Uterus (tissue), 4 donors: ENCODE measurements around the gene PRRC2A. TPM values are rescaled to one million over a fixed set of nuclear protein-coding genes. Genes with fewer than 3 reads are reported as not detected.

Source experiments
- DNase-seq, 2 donors: peaks; one replicate each; pipeline ENCODE4 v3.0.0-alpha.2; 2019 to 2020
- H3K27ac ChIP-seq, 2 donors: fragments of 200-600 bp; sonication (generic); 1 replicate in 1 of 2; 2 replicates in 1 of 2; pipeline ENCODE4 v1.5.1; 2016 to 2018
- H3K27me3 ChIP-seq, 2 donors: fragments of 200-600 bp; sonication (generic); one replicate each; pipeline ENCODE4 v1.5.1; 2018 to 2019; ENCODE audit warnings: control low read depth in 1 of 2
- H3K36me3 ChIP-seq, 2 donors: fragments of 200-600 bp; sonication (generic); one replicate each; pipeline ENCODE4 v1.5.1; 2019; ENCODE audit warnings: control low read depth in 1 of 2
- H3K4me1 ChIP-seq, 2 donors: fragments of 200-600 bp; sonication (generic); one replicate each; pipeline ENCODE4 v1.5.1; 2018 to 2019; ENCODE audit warnings: control low read depth in 1 of 2
- H3K4me3 ChIP-seq, 2 donors: fragments of 200-600 bp; sonication (generic); 1 replicate in 1 of 2; 2 replicates in 1 of 2; pipeline ENCODE4 v1.5.1; 2018 to 2019; ENCODE audit warnings: mild to moderate bottlenecking in 1 of 2
- H3K9me3 ChIP-seq, 2 donors: fragments of 200-600 bp; sonication (generic); one replicate each; pipeline ENCODE4 v1.5.1; 2019; ENCODE audit warnings: control low read depth in 1 of 2
- POLR2A ChIP-seq, 2 donors: fragments of 450-650 bp; IDR thresholded peaks; one replicate each; pipeline ENCODE4 v1.6.1; 2016; ENCODE audit warnings: antibody characterized with exemption in 2 of 2, mild to moderate bottlenecking in 1 of 2, moderate library complexity in 1 of 2
- intact Hi-C: fragments of 100-400 bp; cut with DNase I; formaldehyde crosslinking; loops from one replicate; pipeline ENCODE4 v1.15.1; 2023; ENCODE audit warnings: low total_unique reads
- total RNA-seq, 4 donors: library from RNA; depleted of rRNA in 3 of 4; stranded (reverse); fragments of >200 nt in 3 of 4; gene quantifications; one replicate each; pipeline versions ENCODE4 v1.1.0 to v1.2.4, GENCODE V29; 2014 to 2023
- TF ChIP-seq, protein P1 (sequence below), 4 experiments: fragments of 200-600 bp in 2 of 4; fragments of 450-650 bp in 2 of 4; sonication (generic) in 2 of 4; IDR thresholded peaks; one replicate each; pipeline ENCODE4 v1.5.1; 2016 to 2019; ENCODE audit warnings: antibody characterized with exemption in 4 of 4, mild to moderate bottlenecking in 2 of 4, moderate library complexity in 1 of 4
- donor health status: DM: yes; HTN: yes; CAD: no.

The PRRC2A gene
- total RNA-seq, 4 donors from 2014 or later: 35.4 to 218 (median 48.0) TPM

DNA sequence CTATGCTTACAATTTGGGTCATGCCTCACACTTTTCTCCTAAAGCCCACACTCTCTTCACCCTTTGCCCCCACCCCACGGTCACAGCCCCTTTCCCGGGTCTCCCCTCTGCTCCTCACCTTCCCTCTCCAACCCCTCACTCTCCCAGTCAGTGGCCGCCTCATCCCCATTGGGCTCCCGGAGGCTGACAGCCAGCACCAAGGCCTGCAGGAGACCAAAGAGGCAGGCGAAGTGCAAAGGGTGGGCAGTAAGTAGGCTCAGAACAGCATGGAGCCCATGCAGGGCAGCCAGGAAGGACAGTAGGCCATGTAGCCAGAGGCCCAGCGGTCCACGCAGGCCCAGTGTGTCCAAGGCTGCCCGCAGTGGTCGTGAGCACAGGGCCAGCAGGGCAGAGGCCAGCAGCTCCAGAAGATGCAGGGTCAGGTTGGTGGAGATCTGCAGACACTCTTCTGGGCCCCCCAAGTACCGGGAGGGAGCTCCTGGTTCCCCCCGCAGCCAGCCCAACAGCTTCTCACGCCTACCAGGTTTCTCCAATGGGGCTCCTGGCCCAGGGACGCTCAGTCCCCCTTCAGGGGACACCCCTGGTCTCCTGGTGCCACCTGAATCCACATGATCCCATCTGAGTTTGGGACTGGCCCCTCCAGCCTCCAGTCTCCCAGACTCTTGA, 38.6 kb downstream of the PRRC2A start:
- intact Hi-C loops: no loop called here
- Histone ChIP-seq H3K27me3 (no peaks in the 10 kb centered on the region), H3K9me3 (no peaks in the 10 kb centered on the region), H3K4me3 (peak overlapping the region; percentile 58 to 71), H3K36me3 (no peaks in the 10 kb centered on the region), H3K4me1 (peaks cover 11 to 19% of the 10 kb centered on the region in 2 donors), H3K27ac (peak overlapping the region; percentile 81 to 91)
- DNase-seq: no peak
- TF ChIP-seq, protein P1, sequence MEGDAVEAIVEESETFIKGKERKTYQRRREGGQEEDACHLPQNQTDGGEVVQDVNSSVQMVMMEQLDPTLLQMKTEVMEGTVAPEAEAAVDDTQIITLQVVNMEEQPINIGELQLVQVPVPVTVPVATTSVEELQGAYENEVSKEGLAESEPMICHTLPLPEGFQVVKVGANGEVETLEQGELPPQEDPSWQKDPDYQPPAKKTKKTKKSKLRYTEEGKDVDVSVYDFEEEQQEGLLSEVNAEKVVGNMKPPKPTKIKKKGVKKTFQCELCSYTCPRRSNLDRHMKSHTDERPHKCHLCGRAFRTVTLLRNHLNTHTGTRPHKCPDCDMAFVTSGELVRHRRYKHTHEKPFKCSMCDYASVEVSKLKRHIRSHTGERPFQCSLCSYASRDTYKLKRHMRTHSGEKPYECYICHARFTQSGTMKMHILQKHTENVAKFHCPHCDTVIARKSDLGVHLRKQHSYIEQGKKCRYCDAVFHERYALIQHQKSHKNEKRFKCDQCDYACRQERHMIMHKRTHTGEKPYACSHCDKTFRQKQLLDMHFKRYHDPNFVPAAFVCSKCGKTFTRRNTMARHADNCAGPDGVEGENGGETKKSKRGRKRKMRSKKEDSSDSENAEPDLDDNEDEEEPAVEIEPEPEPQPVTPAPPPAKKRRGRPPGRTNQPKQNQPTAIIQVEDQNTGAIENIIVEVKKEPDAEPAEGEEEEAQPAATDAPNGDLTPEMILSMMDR (IDR thresholded peaks at IDR 0.05): no peak
- no peak for TF ChIP-seq POLR2A (IDR thresholded peaks at IDR 0.05)

DNA sequence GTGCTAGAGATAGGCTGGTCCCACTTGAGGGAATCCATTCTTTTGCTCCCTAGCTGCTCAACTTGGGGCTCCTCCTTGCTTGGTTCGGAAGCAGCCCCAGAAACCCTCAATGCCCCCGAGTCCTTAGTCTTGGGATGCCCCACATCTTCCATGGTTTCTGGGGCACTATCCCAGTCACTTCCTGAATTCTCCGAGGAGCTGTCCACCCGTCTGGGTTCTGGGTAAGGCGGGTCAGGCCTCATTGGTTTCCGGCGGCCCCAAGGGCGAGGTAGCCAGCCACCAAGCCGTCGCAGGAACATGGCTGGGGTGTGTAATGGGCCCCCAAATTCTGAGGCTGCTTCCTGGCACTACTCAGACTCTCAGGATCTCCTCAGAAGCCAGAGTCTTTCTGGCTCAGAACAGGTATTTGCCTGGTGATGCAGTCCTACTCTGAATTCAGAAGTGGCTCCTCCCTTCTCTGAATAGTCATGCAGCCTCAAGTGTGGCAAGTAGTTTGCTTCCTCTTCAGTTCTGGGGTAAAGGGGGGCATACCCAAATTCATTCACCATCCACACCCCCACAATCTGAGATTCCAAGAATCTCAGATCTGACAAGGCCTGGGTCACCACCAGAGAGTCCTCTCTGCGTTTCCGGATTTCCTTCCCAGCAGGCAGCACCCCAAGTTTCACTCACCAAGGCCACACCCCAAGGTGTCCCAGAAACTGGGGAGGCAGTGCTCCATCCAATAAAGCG, 39.3 kb downstream of the PRRC2A start:
- H3K9me3 ChIP-seq: no peaks in the 10 kb centered on the region
- intact Hi-C loops: no loop called here
- TF ChIP-seq, protein P1 (IDR thresholded peaks at IDR 0.05): no peak
- TF ChIP-seq POLR2A (IDR thresholded peaks at IDR 0.05): no peak
- H3K4me3 ChIP-seq: peak overlapping the region; percentile 58 to 71
- peaks cover 11 to 19% of the 10 kb centered on the region in 2 donors for H3K4me1 ChIP-seq
- no peak for DNase-seq
- H3K36me3 ChIP-seq: no peaks in the 10 kb centered on the region
- H3K27ac ChIP-seq: peak overlapping the region; percentile 81 to 91
- H3K27me3 ChIP-seq: no peaks in the 10 kb centered on the region

DNA sequence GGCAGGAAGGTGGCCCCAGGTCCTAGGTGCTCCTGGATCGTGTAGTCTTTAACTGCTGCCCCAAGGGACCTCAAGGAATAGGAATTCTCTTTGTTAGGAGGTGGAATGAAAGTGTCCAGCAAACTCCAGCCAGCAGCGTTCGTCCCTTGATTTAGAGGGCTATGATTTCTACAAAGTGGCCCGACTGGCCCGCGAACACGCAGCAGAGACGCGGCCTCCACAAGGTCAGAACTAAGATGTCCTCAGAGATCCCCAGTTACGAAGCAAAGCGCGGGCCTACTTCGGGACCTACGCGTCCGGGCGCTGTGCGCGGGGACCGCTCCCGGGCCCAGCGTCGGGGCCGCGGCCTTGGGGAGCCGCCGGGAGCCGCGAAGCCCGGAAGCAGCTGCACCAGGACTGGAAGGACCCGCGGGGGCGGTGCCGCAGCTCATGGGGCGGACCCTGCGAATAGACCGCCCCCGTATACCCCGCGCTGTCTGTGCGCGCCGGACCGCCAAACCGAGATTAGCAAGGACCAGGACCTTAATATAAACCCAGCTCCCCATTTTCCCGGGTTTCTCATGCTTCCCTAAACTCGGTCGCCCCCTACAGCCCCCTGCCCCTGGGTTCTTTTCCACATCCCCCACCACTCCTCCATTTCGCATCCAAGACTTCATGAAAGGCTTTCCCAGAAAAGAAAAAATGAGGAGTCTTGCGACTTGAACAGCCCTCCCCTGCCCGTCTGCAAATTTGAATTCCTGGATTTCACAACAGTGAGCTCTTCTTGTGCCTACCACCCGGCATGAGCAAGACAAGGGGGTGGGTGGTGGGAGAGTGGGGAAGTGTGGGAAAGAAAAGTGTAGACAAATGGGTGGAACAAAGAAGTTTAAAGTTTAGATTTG, 40.1 kb downstream of the PRRC2A start, which contains the start of gene C6orf47:
TSS of gene C6orf47 (minus strand) at position 398 of the 881 bp plus-strand sequence. CDS start 831 bp downstream, outside the sequence.
- Histone ChIP-seq H3K4me1 (peaks cover 11 to 19% of the 10 kb centered on the region in 2 donors), H3K27ac (peak within 1 kb of the TSS; percentile 81 to 91), H3K36me3 (no peaks in the 10 kb centered on the region), H3K9me3 (no peaks in the 10 kb centered on the region), H3K4me3 (peak within 1 kb of the TSS; percentile 58 to 71), H3K27me3 (no peaks in the 10 kb centered on the region)
- intact Hi-C loops: no loop called here
- TF ChIP-seq, protein P1 (IDR thresholded peaks at IDR 0.05): no peak
- peak; percentile 68 to 85 for TF ChIP-seq POLR2A (IDR thresholded peaks at IDR 0.05)
- DNase-seq: peak; percentile 85 to 89

DNA sequence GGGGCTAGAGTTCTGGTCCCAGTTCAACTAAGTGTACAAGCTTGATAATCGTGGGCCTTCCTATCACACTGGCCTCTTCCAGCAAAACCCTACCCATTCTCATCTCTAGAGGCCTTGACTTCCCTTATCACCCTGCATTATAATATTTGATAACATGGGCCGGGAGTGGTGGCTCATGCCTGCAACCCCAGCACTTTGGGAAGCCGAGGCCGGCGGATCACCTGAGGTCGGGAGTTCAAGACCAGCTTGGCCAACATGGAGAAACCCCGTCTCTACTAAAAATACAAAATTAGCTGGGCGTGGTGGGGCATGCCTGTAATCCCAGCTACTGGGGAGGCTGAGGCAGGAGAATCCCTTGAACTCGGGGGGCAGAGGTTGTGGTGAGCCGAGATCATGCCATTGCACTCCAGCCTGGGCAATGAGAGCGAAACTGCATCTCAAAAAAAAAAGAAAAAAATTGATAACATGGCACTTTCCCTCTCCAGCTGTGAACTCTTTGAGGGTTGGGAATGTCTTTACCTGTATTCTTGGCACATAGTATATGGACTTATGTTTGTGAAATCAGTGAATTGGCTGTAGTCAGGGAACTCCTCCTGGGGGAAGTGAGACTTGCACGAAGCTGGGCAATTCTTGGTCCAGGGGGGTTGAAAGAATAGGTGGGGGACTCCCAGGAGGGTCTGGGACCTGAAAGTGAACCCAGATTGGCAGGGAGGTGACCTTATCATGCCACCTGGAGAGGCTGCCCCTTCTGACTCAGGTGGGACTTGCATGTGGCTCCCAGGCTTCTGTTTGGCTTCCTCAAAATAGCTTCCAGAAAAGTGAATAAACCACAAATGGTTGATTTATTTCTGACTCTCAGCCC, 41.0 kb downstream of the PRRC2A start:
- no peaks in the 10 kb centered on the region for H3K9me3 ChIP-seq
- peaks cover 11 to 21% of the 10 kb centered on the region in 2 donors for H3K4me1 ChIP-seq
- DNase-seq: no peak
- no peaks in the 10 kb centered on the region for H3K36me3 ChIP-seq
- no peak for TF ChIP-seq POLR2A (IDR thresholded peaks at IDR 0.05)
- TF ChIP-seq, protein P1 (IDR thresholded peaks at IDR 0.05): no peak
- intact Hi-C loops: no loop called here
- H3K27me3 ChIP-seq: no peaks in the 10 kb centered on the region
- H3K27ac ChIP-seq: peak overlapping the region; percentile 81 to 91
- peak overlapping the region; percentile 58 to 71 for H3K4me3 ChIP-seq
